UCSD-AML1 (cell line): ENCODE measurements around the gene HOMEZ.
"Not testable (repeated sequence)": the region's sequence is repeated elsewhere in the genome, so short reads cannot be mapped to it uniquely, and the experiment has no call there.

Source experiments
- DNase-seq: peaks from one replicate; lab custom pipeline; 2025; ENCODE audit not compliant: unreplicated experiment; lab: John Stamatoyannopoulos, UW

HOMEZ gene, protein sequence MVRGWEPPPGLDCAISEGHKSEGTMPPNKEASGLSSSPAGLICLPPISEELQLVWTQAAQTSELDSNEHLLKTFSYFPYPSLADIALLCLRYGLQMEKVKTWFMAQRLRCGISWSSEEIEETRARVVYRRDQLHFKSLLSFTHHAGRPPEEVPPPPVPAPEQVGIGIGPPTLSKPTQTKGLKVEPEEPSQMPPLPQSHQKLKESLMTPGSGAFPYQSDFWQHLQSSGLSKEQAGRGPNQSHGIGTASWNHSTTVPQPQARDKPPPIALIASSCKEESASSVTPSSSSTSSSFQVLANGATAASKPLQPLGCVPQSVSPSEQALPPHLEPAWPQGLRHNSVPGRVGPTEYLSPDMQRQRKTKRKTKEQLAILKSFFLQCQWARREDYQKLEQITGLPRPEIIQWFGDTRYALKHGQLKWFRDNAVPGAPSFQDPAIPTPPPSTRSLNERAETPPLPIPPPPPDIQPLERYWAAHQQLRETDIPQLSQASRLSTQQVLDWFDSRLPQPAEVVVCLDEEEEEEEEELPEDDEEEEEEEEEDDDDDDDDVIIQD

DNA sequence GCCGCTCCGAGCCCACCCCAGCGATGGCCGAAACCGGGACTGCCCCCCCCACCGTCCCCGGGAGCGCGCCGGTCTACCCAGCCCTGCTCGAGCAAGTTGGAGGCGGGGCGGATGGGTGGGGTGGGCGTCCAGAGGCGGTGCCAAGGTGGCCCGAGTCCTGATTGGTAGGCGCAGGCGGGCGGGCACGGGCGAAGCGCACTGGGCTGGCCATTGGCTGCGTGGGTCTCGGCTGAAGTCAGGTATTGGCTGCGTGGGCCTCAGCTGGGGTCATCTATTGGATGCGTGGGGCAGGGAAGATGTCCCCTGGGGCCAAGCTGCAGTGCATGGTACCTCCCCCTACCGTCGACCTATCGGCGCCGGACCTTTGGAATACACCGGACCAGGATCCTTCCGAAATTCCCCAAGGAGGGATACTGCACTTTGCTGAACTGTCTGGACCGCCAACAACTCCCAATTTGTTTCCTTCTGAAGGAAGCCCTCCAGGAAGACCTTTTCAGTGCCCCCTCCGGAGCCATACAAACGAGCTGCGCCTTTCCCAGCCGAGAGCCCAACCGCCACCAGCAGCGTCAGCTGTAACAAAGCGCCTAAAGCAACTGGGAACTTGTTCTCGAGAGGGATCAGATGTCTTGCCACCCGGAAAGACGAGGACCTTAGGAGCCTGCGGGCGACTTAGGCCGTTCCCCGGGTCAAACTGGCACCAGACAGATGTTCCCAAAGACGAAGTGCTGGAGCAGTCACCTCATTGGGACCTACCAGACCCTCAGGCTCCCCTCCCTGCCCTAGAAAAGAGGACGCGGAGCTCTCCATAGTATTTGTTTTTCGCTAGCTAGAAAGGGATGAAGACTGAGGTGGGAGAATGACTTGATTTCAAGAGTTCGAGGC lies at the start of gene HOMEZ:
Gene HOMEZ (minus strand): TSS at position 113 of the 882 bp plus-strand sequence. CDS start 180 bp downstream, outside the sequence.
- peak; percentile 98 for DNase-seq

DNA sequence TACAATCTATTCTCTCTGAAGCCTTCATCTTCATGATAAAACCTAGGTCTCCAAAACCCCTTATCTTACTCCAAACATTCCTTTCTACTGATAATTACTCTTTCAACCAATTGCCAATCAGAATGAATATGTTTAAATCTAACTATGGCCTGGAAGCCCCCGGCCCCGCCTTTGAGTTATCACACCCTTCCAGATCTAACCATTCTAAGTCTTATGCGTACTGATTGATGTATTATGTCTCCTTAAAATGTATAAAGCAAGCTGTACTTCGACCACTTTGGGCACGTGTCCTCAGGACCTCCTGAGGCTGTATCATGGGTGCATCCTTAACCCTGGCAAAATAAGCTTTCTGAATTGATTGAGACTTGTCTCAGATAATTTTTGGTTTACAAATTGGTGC lies 49.7 kb upstream of the HOMEZ start:
- no peak for DNase-seq

DNA sequence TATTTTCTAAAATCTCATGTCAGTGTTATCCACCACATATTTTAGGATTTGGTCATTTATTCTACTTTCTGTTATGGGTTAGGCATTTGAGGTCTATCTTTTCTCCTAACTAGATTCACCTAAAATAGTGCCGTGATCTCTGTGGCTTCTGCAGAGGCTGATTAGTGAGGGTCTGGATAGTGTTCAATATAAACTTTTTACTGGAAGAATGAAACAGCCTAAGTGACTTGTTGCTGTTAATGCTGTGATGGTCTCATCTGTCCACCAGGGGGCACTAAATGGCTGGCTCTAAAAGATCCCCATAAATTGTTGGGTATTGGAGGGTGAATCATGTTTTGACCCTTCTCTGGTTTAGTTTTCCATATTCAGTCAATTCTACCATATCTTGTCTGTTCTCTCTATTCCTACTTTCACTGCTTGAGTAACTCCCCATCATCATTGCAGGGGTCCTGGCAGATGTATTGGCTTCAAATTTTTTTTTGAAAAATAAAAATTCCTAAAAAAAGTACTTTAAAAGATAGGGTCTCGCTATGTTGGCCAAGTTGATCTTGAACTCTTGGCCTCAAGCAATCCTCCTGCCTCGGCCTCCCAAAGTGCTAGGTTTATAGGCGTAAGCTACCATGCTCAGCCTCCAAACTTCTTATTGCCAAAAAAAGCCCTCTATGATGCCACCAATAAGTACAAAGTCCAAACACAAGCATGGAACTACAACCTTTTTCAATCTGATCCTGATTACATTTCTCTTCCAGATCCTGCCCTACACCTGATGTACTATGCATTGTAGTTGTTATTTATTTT lies 42.2 kb upstream of the HOMEZ start:
- peak; percentile 40 for DNase-seq

DNA sequence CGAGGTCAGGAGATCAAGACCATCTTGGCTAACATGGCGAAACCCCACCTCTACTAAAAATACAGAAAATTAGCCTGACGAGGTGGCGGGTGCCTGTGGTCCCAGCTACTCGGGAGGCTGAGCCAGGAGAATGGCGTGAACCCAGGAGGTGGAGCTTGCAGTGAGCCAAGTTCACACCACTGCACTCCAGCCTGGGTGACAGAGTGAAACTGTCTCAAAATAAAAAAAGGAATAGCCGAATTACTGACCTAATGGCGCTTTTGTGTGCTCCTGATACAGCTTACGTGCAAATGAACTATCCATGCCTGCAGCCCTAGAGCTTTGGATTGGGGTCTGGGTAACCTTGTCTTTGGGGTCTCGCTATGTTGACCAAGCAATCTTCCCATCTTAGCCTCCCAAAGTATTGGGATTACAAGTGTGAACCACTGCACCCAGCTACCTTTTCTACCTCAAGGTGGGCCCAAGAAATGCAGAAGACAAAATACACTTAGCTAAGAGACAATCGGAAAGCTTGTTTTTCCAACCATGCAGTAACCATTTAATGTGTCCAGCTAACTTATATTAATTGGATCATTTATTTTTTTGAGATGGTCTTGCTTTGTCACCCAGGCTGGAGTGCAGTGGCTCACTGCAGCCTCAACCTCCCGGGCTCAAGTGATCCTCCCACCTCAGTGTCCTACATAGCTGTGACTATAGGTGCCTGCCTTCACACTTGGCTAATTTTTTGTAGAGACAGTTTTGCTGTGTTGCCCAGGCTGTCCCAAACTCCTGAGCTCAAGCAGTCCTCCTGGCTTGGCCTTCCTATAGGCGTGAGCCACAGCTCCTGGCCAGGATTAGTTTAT lies 40.8 kb upstream of the HOMEZ start:
- DNase-seq, result no peak

DNA sequence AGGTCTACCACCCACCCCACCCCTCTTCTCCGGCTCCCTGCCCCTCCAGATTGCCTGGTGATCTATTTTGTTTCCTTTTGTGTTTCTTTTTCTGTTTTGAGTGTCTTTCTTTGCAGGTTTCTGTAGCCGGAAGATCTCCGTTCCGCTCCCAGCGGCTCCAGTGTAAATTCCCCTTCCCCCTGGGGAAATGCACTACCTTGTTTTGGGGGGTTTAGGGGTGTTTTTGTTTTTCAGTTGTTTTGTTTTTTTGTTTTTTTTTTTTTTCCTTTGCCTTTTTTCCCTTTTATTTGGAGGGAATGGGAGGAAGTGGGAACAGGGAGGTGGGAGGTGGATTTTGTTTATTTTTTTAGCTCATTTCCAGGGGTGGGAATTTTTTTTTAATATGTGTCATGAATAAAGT lies 39.8 kb upstream of the HOMEZ start:
- not testable (repeated sequence) for DNase-seq

DNA sequence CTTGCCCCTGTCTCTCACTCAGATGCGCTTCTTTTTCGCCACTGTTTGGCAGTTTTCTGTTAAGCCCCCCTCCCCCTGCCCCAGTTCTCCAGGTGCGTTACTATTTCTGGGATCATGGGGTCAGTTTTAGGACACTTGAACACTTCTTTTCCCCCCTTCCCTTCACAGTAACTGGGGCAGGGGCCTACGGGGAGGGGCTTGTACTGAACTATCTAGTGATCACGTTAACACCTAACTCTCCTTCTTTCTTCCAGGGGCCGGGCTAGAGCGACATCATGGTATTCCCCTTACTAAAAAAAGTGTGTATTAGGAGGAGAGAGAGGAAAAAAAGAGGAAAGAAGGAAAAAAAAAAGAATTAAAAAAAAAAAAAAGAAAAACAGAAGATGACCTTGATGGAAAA lies 39.1 kb upstream of the HOMEZ start:
- DNase-seq, result no peak

DNA sequence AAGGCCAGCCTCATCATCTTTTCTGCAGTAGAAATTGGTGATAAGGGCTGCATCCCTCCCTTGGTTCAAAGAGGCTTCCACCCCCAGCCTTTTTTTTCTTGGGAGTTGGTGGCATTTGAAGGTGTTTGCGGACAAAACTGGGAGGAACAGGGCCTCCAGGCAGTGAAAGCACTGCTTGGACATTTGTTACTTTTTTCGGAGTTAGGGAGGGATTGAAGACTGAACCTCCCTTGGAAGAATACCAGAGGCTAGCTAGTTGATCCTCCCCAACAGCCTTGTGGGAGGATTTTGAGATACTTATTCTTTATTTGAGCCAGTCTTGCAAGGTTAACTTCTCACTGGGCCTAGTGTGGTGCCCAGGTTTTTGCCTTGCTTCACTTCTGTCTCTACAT lies 38.5 kb upstream of the HOMEZ start:
- no peak for DNase-seq

DNA sequence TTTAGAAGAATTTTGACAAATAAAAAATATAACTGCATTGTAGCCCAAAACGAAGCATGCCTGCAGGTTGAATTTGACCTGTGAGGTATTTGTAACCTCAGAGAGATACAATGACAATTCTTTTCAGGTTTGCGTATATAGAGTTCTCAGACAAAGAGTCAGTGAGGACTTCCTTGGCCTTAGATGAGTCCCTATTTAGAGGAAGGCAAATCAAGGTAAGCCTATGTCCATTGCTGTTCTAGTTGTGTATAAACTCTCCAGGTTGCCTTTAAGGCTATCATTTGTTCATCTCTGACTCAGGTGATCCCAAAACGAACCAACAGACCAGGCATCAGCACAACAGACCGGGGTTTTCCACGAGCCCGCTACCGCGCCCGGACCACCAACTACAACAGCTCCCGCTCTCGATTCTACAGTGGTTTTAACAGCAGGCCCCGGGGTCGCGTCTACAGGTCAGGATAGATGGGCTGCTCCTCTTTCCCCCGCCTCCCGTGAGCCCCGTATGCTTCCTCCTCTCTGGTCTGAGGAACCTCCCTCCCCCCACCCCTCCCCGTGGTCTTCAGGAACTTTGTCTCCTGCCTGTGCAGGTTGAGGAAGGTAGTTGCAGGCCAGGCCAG lies 38.0 kb upstream of the HOMEZ start:
- no peak for DNase-seq

DNA sequence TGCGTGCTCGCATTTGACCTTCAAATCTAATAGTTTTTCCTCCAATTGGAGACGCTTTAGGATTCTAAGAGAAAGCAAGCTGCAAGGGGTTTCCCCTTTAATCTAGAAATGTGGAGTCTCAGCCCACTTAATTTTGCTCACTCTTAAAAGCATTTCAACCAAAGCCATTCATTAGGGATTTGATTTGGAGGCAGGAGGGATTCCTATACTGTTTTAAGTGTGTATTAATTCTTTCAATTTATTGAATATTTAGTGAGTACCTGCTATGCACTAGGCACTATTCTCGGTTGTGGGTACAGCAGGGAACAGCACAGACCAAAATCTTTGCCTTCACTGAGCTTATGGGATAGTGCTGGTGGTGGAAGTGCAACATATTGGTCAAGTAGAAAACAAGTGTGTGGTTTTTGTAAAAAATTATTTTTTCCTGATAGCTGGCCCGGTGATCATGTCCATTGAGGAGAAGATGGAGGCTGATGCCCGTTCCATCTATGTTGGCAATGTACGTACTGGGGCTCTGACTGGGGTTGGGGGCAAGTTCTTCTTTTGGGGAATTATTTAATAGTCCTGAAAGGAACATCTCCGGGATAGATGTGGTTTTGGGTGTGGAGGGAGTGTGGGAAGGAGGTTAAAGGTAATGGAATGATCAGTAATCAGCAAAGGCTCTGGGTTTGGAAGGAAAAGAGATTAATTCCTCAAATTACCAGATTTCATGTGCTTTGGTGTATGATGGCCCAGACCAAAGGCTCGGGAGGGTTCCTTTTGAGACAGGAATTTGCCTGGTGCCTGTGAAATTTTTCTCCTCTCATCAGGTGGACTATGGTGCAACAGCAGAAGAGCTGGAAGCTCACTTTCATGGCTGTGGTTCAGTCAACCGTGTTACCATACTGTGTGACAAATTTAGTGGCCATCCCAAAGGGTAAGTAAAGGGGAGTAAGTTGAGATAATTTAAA lies 36.9 kb upstream of the HOMEZ start:
- no peak for DNase-seq

DNA sequence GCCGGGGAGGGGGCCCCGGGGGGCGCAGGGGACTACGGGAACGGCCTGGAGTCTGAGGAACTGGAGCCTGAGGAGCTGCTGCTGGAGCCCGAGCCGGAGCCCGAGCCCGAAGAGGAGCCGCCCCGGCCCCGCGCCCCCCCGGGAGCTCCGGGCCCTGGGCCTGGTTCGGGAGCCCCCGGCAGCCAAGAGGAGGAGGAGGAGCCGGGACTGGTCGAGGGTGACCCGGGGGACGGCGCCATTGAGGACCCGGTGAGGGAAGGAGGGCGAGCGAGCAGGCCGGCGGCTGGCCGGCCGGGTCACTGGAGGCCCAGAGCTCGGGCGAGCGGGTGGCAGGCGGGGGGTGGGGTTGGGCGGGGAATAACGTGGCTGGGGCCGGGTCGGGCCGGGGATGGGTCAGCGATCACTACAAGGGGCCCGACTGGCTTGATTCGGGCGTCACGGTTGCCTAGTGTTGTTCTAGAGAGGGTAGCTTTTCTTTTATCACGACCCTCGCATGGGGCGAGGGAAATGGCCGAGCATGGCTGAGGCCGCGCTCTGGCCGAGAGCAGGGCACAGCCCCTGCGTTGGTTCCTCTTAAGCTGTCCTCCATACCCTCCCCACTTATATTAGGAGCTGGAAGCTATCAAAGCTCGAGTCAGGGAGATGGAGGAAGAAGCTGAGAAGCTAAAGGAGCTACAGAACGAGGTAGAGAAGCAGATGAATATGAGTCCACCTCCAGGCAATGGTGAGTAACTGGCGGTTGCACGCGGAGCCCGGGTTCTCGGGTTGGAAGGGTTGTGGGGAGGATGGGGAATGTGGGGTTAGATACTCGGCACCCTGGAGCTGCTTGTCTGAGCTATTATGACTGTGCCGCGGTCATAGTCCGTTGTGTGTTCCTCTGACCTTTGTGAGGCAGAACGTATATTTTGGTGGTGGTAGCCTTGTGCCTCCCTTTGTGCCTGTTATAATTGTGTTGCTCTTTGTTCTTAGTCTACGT lies 35.9 kb upstream of the HOMEZ start:
- peak; percentile 65 for DNase-seq

DNA sequence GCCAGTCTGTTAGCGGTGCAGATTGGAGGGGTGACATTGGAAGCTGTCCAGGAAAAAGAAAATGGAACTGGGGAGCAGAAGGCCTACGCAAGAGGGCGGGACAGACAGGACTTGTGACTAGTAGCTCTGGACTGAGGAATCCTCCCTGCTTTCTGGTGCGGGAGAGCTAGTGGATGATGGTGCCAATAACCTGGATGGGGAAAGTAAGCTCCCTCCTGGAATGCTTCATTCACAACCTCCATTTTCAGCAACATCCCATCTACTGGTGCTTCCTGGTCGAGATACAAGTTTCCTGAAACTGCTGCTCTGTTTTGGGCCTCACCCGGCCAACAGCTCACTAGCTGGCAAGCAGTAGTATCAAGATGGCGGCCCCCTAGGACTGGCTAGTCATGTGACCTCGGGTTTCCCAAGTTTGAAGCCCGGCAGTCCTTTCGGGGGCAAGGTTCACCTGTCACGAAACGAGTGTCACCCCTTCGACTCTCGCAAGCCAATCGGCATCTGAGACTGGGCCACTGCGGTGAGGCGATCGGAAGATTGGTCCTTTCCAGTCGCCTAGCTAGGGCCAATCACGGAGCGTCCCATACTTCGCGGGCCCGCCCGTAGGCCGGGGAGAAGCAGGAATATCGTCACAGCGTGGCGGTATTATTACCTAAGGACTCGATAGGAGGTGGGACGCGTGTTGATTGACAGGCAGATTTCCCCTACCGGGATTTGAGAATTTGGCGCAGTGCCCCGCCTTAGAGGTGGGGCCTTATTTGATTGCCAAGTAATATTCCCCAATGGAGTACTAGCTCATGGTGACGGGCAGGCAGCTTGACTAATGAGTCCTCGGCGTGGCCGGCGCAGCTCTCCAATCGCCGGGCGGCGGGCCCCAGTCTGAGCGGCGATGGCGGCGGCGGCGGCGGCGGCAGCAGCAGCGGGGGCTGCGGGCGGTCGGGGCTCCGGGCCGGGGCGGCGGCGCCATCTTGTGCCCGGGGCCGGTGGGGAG lies 34.9 kb upstream of the HOMEZ start, which contains the start of gene PABPN1:
Gene PABPN1 (plus strand): TSS at position 874 of the 988 bp plus-strand sequence. CDS start 13 bp downstream, at position 887.
- DNase-seq, result peak; percentile 100

DNA sequence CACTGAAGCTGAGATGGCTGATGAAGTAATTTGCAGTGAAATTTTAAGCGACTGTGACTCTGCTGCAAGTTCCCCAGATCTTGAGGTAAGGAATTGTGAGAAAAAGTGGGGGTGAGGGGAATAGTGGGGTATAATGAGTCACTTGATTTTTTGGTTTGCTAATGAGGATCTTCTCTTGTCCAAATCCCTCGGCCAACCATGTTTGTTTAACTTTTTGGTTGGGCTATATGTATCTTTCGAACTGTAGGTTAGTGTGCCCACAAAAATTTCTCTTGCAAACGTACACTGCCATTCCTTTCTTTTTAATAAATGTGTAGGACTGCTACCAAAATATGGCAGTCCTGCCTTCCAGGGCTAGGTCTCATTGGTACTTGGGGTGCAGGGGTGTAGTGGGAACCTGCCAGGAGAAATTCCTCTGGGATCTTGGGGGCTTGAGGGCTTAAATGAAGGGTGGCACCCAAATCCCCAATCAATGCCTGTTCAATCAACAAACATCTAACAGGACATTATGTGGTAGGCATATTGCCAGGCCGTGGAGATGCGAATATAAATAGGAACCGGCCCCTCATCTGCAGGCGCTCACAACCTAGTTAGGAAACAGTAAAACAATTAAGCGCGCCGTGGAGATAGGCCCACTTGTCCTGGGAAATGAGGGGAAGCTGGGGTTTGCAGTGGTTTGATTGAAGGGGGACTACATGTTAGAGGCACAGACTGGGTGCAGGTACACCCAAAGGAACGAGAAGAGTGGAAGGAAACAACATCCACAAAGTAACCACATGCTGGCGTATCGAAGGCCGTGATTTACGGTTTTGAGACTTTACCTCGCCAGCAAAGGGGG lies 34.0 kb upstream of the HOMEZ start:
- DNase-seq, result no peak

DNA sequence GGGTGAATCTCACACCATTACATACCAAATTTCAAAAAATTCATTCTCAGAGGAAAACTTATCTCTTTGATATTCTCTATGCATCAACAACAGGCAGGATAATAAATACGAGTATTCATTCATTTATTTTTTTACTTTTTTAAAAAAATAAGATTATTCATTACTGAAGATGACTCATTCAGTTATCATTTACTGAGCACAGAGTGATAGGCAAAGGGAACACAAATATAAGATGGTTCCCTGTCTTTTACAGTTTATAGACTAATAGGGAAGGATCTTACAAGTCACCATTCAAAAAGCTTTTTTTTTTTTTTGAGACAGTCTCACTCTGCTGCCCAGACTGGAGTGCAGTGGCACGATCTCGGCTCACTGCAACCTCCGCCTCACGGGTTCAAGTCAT lies 30.4 kb upstream of the HOMEZ start:
- no peak for DNase-seq

DNA sequence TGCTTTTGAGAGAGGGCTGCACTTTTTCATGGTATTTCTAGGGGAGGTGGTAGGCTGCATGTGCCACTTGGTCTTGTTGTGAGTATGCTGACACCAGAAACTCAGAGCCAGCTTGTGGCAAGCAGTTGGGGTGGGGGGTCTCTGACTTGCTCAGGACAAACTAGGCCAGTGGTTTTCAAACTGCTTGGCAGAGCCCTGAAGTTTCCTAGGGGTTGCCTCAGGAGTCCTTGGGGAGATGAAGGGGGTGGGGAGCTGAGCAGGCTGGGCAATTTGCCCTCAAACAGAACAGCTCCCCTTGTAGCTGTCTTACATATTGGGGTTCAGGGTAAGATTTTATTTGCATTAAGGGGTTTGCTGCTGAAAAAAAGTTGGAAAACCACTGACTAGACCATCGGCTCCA lies 24.6 kb upstream of the HOMEZ start:
- DNase-seq, result no peak
